Measurements from ENCODE around the gene UPK1A.

GRCh38 chr19:35708391-35708790 lies 42.1 kb downstream of the UPK1A start:
- TF ChIP-seq POLR2AphosphoS5 (IDR thresholded peaks at IDR 0.05; ENCODE audit: insufficient read depth, low read depth, low read length) (no peak), CTCF (IDR thresholded peaks at IDR 0.05; ENCODE audit: extremely low read depth in 1 of 2, insufficient read depth in 1 of 2, low read depth in 1 of 2, low read length in 2 of 2) (no peak), POLR2A (IDR thresholded peaks at IDR 0.05; ENCODE audit: low read depth, low read length) (no peak), EZH2 (IDR thresholded peaks at IDR 0.05; ENCODE audit: borderline replicate concordance, low read depth, low read length, severe bottlenecking) (no peak), MAX (IDR thresholded peaks at IDR 0.05; ENCODE audit: insufficient read depth, insufficient read length) (no peak), JUN (IDR thresholded peaks at IDR 0.05; ENCODE audit: borderline replicate concordance, insufficient read depth, insufficient read length, low read depth) (no peak)
